K562 (cell line): ENCODE results near the gene ADAM33. TPM values are rescaled to one million over a fixed set of nuclear protein-coding genes. Genes with fewer than 3 reads are reported as not detected.

Experiments
- ATAC-seq: fragments of 200-7000 bp; cut with Tn5 transposase; 3 replicates; pipeline ENCODE4 v1.9.1; 2020; ENCODE audit warnings: moderate library complexity
- BruUV-seq: library from RNA; stranded (reverse); fragments of 400-500 nt; replicated peaks from 2 replicates; lab custom pipeline; 2021; lab: Mats Ljungman, UMichigan
- CTCF ChIA-PET: fragments of 300-600 bp; formaldehyde crosslinking; extraction: SDS; loops from one replicate; lab custom pipeline; 2021; ENCODE audit warnings: low intra/inter-chr PET ratio; lab: Yijun Ruan, JAX
- POLR2A ChIA-PET: fragments of 300-600, 350-650 bp; sonication (Branson Sonifier 250); formaldehyde crosslinking; extraction: SDS; loops from one replicate; lab custom pipeline; 2021; ENCODE audit warnings: antibody characterized with exemption, inconsistent platforms; lab: Yijun Ruan, JAX
- DNase-seq, 4 experiments: peaks; one replicate each; pipeline versions ENCODE4 v3.0.0 to v3.0.0-alpha.2; 2011 to 2018; ENCODE audit warnings: low spot score in 3 of 4, mixed read lengths in 3 of 4; ENCODE audit errors: extremely low read depth in 1 of 4
- FAIRE-seq: peaks from 2 replicates; lab custom pipeline; 2011; peaks lifted over from hg19 to GRCh38; lab: Jason Lieb, UNC
- H2AFZ ChIP-seq: 2 replicates; pipeline ENCODE4 v1.6.0; 2011; ENCODE audit warnings: low read depth, low read length, control low read depth, inconsistent platforms
- H3K27ac ChIP-seq: fragments of 200-600 bp; 3 replicates; pipeline ENCODE4 v1.8.0; 2011; ENCODE audit warnings: low read depth, mild to moderate bottlenecking, control low read depth, inconsistent platforms, low read length, moderate library complexity, mixed read lengths; ENCODE audit errors: extremely low read depth
- H3K27me3 ChIP-seq, 2 experiments: fragments of 300-600 bp in 1 of 2; 2 replicates in 1 of 2; 3 replicates in 1 of 2; pipeline versions ENCODE4 v1.6.0 to v1.8.0; 2011; ENCODE audit warnings: inconsistent platforms in 2 of 2, low read length in 2 of 2, mild to moderate bottlenecking in 1 of 2, mixed read lengths in 1 of 2, moderate library complexity in 1 of 2; ENCODE audit not compliant: control insufficient read depth in 2 of 2, insufficient read depth in 2 of 2
- H3K36me3 ChIP-seq: fragments of 300-600 bp; 3 replicates; pipeline ENCODE4 v1.8.0; 2011; ENCODE audit warnings: mild to moderate bottlenecking, low read length, inconsistent platforms; ENCODE audit not compliant: control insufficient read depth, insufficient read depth
- H3K4me1 ChIP-seq, 2 experiments: fragments of 200-600 bp in 1 of 2; replicated peaks in 1 of 2; 2 replicates in 1 of 2; 3 replicates in 1 of 2; pipeline versions ENCODE4 v1.5.1 to v1.8.0; 2011; ENCODE audit warnings: inconsistent platforms in 2 of 2, low read length in 2 of 2, mild to moderate bottlenecking in 1 of 2, mixed read lengths in 1 of 2, moderate library complexity in 1 of 2; ENCODE audit not compliant: control insufficient read depth in 2 of 2, insufficient read depth in 2 of 2
- H3K4me2 ChIP-seq: 2 replicates; pipeline ENCODE4 v1.6.1; 2011; ENCODE audit warnings: low read length, control low read depth, inconsistent platforms, mixed read lengths; ENCODE audit not compliant: insufficient read depth
- H3K4me3 ChIP-seq: fragments of 200-600 bp; sonication (generic), shearing (Covaris generic); 2 replicates; pipeline ENCODE4 v1.5.1; 2016; ENCODE audit warnings: control low read depth, inconsistent platforms
- H3K79me2 ChIP-seq: fragments of 200-600 bp; 3 replicates; pipeline ENCODE4 v1.8.0; 2011; ENCODE audit warnings: low read length, inconsistent platforms; ENCODE audit not compliant: control insufficient read depth, insufficient read depth
- H3K9ac ChIP-seq, 2 experiments: 2 replicates each; pipeline versions ENCODE4 v1.6.0 to v1.6.1; 2011; ENCODE audit warnings: low read depth in 2 of 2, low read length in 2 of 2, control low read depth in 1 of 2, inconsistent platforms in 1 of 2, mild to moderate bottlenecking in 1 of 2, mixed read lengths in 1 of 2; ENCODE audit not compliant: insufficient read depth in 1 of 2
- H3K9me1 ChIP-seq: one replicate; pipeline ENCODE4 v1.6.0; 2011; ENCODE audit warnings: inconsistent platforms, mild to moderate bottlenecking, low read length, moderate library complexity; ENCODE audit not compliant: control insufficient read depth, insufficient read depth
- H3K9me3 ChIP-seq: replicated peaks from 2 replicates; pipeline ENCODE4 v1.5.1; 2011; ENCODE audit warnings: low read depth, low read length, inconsistent platforms; ENCODE audit not compliant: control insufficient read depth, insufficient read depth
- H4K20me1 ChIP-seq: replicated peaks from 2 replicates; pipeline ENCODE4 v1.6.1; 2011; ENCODE audit warnings: low read length, inconsistent platforms, mixed read lengths; ENCODE audit not compliant: control insufficient read depth, insufficient read depth
- BHLHE40 ChIP-seq: IDR thresholded peaks from 2 replicates; pipeline ENCODE4 v1.6.1; 2011; ENCODE audit warnings: low read length, improper control_type of control experiment
- DPF2 ChIP-seq: fragments of 450-650 bp; IDR thresholded peaks from 2 replicates; pipeline ENCODE4 v1.6.1; 2016
- HMGN3 ChIP-seq: IDR thresholded peaks from 2 replicates; pipeline ENCODE4 v1.6.1; 2011; ENCODE audit warnings: borderline replicate concordance, low read depth, mild to moderate bottlenecking, mixed read lengths, low read length; ENCODE audit not compliant: insufficient read length; ENCODE audit errors: extremely low read depth
- LARP7 ChIP-seq: fragments of 450-650 bp; IDR thresholded peaks from 2 replicates; pipeline ENCODE4 v1.6.1; 2016
- NCOA2 ChIP-seq, 2 experiments: fragments of 450-650 bp; IDR thresholded peaks; 2 replicates each; pipeline ENCODE4 v1.6.1; 2018; ENCODE audit warnings: mild to moderate bottlenecking in 2 of 2, moderate library complexity in 1 of 2; ENCODE audit not compliant: partially characterized antibody in 2 of 2
- NCOA6 ChIP-seq: fragments of 450-650 bp; IDR thresholded peaks from 2 replicates; pipeline ENCODE4 v1.6.1; 2017; ENCODE audit warnings: mild to moderate bottlenecking
- POLR3G ChIP-seq: IDR thresholded peaks from 2 replicates; pipeline ENCODE4 v1.6.1; 2011; ENCODE audit not compliant: insufficient read length, insufficient replicate concordance; ENCODE audit errors: extremely low read depth
- SMAD2 ChIP-seq: fragments of 150-350 bp; IDR thresholded peaks from 2 replicates; pipeline ENCODE4 v1.6.1; 2014; ENCODE audit warnings: low read depth, mild to moderate bottlenecking, low read length
- SOX6 ChIP-seq: fragments of 450-650 bp; IDR thresholded peaks from 2 replicates; pipeline ENCODE4 v1.6.1; 2014; ENCODE audit warnings: mild to moderate bottlenecking
- ZNF12 ChIP-seq: sonication (generic); formaldehyde crosslinking; IDR thresholded peaks from 2 replicates; pipeline ENCODE4 v1.4.0; 2020; ENCODE audit warnings: mild to moderate bottlenecking, missing genetic modification reagents
- ZNF644 ChIP-seq: fragments of 200-800 bp; sonication (Bioruptor generic); IDR thresholded peaks from 2 replicates; pipeline ENCODE4 v1.6.1; 2016; ENCODE audit warnings: low read depth, missing genetic modification characterization, missing compliant biosample characterization
- WGBS: fragments of 100-300 bp; shearing (Covaris generic); methylation state at CpG from one replicate; pipeline ENCODE4 v1.1.6; 2016; ENCODE audit warnings: low coverage, mixed read lengths; ENCODE audit not compliant: insufficient coverage; ENCODE audit errors: missing lambda C conversion rate; 5-methylcytosine and 5-hydroxymethylcytosine counted together
- in situ Hi-C: fragments of 300-500 bp; cut with MboI; formaldehyde crosslinking; loops from 4 replicates; pipeline ENCODE4 v1.15.0; 2018; ENCODE audit warnings: inconsistent platforms, mixed read lengths
- intact Hi-C: fragments of 100-400 bp; cut with micrococcal nuclease; formaldehyde crosslinking; loops from 2 replicates; pipeline ENCODE4 v1.14.2; 2022
- polyA plus RNA-seq, 8 experiments: library from polyadenylated mRNA; depleted of rRNA in 4 of 8; stranded (reverse) in 5 of 8; unstranded in 3 of 8; fragments of >200 nt; fragmentation: Nextera tagmentation in 2 of 8; fragmentation: Illumina TruSeq in 1 of 8; extraction: Ambion mirVana in 2 of 8; extraction: Trizol in 1 of 8; gene quantifications; 2 replicates each; pipeline versions ENCODE4 v1.2.1 to v1.2.3, GENCODE V29; 2011 to 2014; ENCODE audit warnings: inconsistent platforms in 1 of 8, missing spikeins in 1 of 8
- total RNA-seq, 7 experiments: library from RNA; depleted of rRNA in 6 of 7; stranded (reverse); fragments of >200 nt in 6 of 7; fragmentation: Illumina TruSeq in 2 of 7; extraction: Trizol in 2 of 7; gene quantifications; 2 replicates each; pipeline versions ENCODE4 v1.2.1 to v1.2.3, GENCODE V29; 2011 to 2021; ENCODE audit warnings: low replicate concordance in 1 of 7
- TF ChIP-seq, protein P1 (sequence below): fragments of 200-800 bp; sonication (Bioruptor generic); IDR thresholded peaks from 2 replicates; pipeline ENCODE4 v1.6.1; 2017; ENCODE audit warnings: missing genetic modification characterization, missing compliant biosample characterization
- TF ChIP-seq, protein P2 (sequence below): fragments of 250-450 bp; sonication (Bioruptor Pico); IDR thresholded peaks from 2 replicates; pipeline ENCODE4 v1.5.0; 2020; ENCODE audit warnings: mild to moderate bottlenecking, borderline replicate concordance

ADAM33 gene
- total and polyA plus RNA-seq, 9 of the 15 experiments (the other 6 are each of a cell fraction or from before 2014, with no cell fraction given), result not detected

DNA sequence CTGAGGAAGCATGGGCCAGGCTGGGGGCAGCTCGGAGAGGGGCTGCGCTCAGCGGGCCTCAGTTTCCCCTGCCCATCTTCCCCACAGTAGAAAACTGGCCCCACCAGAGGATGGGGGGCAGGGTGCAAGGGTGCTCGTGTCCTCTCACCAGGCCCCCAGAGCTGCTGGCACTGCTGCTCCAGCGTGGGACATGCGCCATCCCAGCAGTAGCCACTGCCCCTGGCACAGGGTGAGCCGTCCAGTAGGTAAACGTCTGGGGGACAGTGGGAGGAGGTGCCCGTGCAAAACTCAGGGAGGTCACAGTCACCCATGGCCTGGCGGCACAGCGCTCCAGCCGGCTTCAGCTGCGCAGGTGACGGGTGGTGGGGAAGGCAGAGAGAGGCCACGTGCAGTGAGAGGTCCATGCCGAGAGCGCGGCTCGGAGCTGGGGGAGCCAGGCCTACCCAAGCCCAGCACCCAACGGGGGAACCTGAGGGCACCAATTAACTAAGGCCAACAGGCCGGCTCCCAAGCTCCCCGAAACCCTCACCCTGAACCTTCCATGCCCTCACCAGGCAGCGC lies 9.7 kb downstream of the ADAM33 start:
- CTCF ChIA-PET, result no interaction called here
- Histone ChIP-seq H3K4me1 (peaks cover 0 to 30% of the 10 kb centered on the region in 2 experiments; a peak in 2 of 5 replicates), H3K27me3 (peaks cover 2 to 44% of the 10 kb centered on the region in 2 experiments; a peak in 3 of 5 replicates), H4K20me1 (0 out of 2 replicates have a peak, but pooled peaks cover 6% of the 10 kb centered on the region), H2AFZ (no peak overlapping the region), H3K79me2 (no peaks in the 10 kb centered on the region)
- POLR2A ChIA-PET, result interaction anchor here (0.6 kb wide), 1 partner anchor 40 kb away, joined by 3 read pairs; the partner anchor contains the start of gene SIGLEC1
- intact Hi-C loops, result loop anchor here (10.0 kb wide), 1 partner anchor 113 kb away; the partner anchor contains the start of genes CENPB and SPEF1
- no peak for ATAC-seq
- TF ChIP-seq POLR3G (no peak), BHLHE40 (no peak), ZNF644 (tag) (no peak), NCOA6 (no peak), SMAD2 (no peak), ZNF12 (CRISPR knock-in tag) (no peak), SOX6 (no peak), DPF2 (no peak), HMGN3 (no peak), NCOA2 (IDR thresholded peaks at IDR 0.05; ENCODE audit: partially characterized antibody in 2 of 2) (no peak), LARP7 (no peak)
- TF ChIP-seq, protein P1, sequence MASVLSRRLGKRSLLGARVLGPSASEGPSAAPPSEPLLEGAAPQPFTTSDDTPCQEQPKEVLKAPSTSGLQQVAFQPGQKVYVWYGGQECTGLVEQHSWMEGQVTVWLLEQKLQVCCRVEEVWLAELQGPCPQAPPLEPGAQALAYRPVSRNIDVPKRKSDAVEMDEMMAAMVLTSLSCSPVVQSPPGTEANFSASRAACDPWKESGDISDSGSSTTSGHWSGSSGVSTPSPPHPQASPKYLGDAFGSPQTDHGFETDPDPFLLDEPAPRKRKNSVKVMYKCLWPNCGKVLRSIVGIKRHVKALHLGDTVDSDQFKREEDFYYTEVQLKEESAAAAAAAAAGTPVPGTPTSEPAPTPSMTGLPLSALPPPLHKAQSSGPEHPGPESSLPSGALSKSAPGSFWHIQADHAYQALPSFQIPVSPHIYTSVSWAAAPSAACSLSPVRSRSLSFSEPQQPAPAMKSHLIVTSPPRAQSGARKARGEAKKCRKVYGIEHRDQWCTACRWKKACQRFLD (CRISPR knock-in tag), result no peak
- TF ChIP-seq, protein P2, sequence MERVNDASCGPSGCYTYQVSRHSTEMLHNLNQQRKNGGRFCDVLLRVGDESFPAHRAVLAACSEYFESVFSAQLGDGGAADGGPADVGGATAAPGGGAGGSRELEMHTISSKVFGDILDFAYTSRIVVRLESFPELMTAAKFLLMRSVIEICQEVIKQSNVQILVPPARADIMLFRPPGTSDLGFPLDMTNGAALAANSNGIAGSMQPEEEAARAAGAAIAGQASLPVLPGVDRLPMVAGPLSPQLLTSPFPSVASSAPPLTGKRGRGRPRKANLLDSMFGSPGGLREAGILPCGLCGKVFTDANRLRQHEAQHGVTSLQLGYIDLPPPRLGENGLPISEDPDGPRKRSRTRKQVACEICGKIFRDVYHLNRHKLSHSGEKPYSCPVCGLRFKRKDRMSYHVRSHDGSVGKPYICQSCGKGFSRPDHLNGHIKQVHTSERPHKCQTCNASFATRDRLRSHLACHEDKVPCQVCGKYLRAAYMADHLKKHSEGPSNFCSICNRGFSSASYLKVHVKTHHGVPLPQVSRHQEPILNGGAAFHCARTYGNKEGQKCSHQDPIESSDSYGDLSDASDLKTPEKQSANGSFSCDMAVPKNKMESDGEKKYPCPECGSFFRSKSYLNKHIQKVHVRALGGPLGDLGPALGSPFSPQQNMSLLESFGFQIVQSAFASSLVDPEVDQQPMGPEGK (CRISPR knock-in tag), result no peak
- TF ChIP-seq, all 486 proteins: peak for 0
- no peak for DNase-seq
- H3K27ac ChIP-seq, result no peak overlapping the region
- H3K9me3 ChIP-seq, result no peaks in the 10 kb centered on the region
- BruUV-seq, result no TSS peak
- H3K4me3 ChIP-seq, result no peak overlapping the region
- no peaks in the 10 kb centered on the region for H3K36me3 ChIP-seq
- WGBS, result 13% methylated on average over 12 of the region's 23 CpGs
- in situ Hi-C loops, result no loop called here
- H3K4me2 ChIP-seq, result no peak overlapping the region
- H3K9me1 ChIP-seq, result no peaks in the 10 kb centered on the region
- no peak for FAIRE-seq
- no peak overlapping the region for H3K9ac ChIP-seq
